HS-27A (cell line): ENCODE results near the gene GSDME.

Source experiments
- DNase-seq: peaks from one replicate; pipeline ENCODE4 v3.0.0-alpha.2; 2012; ENCODE audit warnings: low read depth, missing footprints

GSDME gene

DNA sequence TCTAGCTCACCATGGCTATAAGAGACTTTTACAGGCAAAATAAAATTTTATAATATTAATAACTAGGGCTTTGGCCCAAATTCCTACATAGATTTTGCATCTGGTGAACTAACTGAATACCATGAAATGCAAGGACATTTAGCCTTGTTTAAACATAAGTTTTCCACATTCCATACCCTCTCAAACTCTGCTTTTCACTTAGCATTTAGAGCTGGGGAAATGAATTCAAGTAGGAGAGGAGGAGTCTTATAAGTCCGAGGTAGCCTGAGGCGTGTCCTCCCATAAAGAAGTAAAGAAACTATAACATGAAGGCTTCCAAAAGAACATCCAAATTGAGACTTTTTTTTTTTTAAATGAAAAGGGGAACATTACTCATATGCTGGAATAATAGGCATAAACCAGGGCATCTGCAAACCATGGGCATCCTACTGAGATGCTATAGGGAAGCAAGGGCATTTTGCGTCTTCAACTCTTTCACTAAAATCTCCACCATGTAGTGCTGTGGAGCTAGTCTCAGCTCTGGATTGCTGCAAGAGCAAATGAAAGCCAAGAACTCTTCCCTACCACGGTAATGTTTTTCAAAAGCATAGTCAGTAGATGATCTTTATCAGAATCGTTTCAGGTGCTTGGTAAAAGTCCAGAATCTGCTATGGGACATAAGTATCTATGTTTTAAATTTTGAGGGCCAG lies 104.9 kb downstream of the GSDME start:
- no peak for DNase-seq
